ENCODE results near the gene NOL3. TPM values are rescaled to one million over a fixed set of nuclear protein-coding genes. Genes with fewer than 3 reads are reported as not detected.

Gene NOL3
- total and polyA plus RNA-seq, 2 of the 13 experiments (the other 11 are each of a cell fraction or from before 2014, with no cell fraction given), result 5.7 to 20.5 TPM

DNA sequence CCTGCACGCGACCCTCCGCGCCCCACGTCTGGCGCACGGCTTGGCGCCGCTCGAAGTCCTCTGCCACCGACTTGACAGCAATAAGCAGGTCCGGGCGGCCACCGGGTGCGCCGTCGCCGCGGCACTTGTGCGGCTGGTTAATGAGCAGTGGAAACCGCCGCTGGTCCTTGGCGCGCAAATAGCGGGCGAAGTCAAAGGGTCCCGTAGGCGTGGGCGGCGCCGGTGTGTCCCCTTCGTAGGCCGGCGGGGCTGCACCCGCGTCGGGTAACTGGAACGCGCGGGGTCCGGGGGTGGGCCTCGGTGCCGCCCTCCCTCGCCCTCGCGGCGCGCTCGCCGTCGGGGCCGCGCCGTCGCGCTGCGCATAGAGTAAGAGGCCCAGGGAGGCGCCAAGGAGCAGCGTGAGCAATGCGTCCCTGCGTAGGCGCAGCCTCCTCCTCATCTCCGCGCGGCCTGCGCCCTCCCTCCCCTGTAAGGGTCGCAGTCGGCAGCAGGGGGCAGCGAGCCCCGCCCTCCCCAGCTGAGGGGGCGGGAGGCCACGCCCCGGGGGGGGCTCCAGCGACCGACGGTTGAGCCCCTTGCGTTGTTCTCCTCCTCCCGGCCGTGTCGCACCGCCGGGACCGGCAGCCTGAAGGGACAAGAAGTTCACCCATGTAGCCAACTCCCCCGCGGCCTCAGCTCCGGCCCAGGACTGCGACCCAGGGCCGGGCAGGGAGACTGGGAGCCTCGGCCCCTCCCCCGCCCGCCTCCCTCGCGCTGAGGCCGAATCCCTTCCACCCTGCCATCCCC lies 20.1 kb upstream of the NOL3 start (continued):
- TF ChIP-seq ATF2 (CRISPR knock-in tag; IDR thresholded peaks at IDR 0.05) (no peak), ZNF7 (CRISPR knock-in tag; IDR thresholded peaks at IDR 0.05) (0 out of 2 replicates have a peak, but pooled peaks have one; percentile 2), AGO1 (IDR thresholded peaks at IDR 0.05; ENCODE audit: low read depth, low read length, poor library complexity, severe bottlenecking) (peak; percentile 98), PRDM4 (CRISPR knock-in tag; IDR thresholded peaks at IDR 0.05; ENCODE audit: borderline replicate concordance) (no peak), ZNF343 (CRISPR knock-in tag; IDR thresholded peaks at IDR 0.05) (no peak), ELF4 (CRISPR knock-in tag; IDR thresholded peaks at IDR 0.05; ENCODE audit: borderline replicate concordance) (no peak), ZBTB39 (CRISPR knock-in tag; IDR thresholded peaks at IDR 0.05) (no peak), NFYC (CRISPR knock-in tag; IDR thresholded peaks at IDR 0.05) (no peak), HNRNPL (IDR thresholded peaks at IDR 0.05; ENCODE audit: low read depth, low read length) (no peak), ZNF234 (CRISPR knock-in tag; conservative IDR thresholded peaks at IDR 0.05) (no peak), ZNF431 (CRISPR knock-in tag; IDR thresholded peaks at IDR 0.05; ENCODE audit: borderline replicate concordance, low read depth) (no peak), ZNF720 (CRISPR knock-in tag; IDR thresholded peaks at IDR 0.05) (no peak)
- TF ChIP-seq, protein P1, sequence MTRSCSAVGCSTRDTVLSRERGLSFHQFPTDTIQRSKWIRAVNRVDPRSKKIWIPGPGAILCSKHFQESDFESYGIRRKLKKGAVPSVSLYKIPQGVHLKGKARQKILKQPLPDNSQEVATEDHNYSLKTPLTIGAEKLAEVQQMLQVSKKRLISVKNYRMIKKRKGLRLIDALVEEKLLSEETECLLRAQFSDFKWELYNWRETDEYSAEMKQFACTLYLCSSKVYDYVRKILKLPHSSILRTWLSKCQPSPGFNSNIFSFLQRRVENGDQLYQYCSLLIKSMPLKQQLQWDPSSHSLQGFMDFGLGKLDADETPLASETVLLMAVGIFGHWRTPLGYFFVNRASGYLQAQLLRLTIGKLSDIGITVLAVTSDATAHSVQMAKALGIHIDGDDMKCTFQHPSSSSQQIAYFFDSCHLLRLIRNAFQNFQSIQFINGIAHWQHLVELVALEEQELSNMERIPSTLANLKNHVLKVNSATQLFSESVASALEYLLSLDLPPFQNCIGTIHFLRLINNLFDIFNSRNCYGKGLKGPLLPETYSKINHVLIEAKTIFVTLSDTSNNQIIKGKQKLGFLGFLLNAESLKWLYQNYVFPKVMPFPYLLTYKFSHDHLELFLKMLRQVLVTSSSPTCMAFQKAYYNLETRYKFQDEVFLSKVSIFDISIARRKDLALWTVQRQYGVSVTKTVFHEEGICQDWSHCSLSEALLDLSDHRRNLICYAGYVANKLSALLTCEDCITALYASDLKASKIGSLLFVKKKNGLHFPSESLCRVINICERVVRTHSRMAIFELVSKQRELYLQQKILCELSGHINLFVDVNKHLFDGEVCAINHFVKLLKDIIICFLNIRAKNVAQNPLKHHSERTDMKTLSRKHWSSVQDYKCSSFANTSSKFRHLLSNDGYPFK (CRISPR knock-in tag; IDR thresholded peaks at IDR 0.05; ENCODE audit: borderline replicate concordance), result no peak
- TF ChIP-seq, protein P2, sequence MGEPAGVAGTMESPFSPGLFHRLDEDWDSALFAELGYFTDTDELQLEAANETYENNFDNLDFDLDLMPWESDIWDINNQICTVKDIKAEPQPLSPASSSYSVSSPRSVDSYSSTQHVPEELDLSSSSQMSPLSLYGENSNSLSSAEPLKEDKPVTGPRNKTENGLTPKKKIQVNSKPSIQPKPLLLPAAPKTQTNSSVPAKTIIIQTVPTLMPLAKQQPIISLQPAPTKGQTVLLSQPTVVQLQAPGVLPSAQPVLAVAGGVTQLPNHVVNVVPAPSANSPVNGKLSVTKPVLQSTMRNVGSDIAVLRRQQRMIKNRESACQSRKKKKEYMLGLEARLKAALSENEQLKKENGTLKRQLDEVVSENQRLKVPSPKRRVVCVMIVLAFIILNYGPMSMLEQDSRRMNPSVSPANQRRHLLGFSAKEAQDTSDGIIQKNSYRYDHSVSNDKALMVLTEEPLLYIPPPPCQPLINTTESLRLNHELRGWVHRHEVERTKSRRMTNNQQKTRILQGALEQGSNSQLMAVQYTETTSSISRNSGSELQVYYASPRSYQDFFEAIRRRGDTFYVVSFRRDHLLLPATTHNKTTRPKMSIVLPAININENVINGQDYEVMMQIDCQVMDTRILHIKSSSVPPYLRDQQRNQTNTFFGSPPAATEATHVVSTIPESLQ (CRISPR knock-in tag; conservative IDR thresholded peaks at IDR 0.05), result no peak
- TF ChIP-seq, protein P3, sequence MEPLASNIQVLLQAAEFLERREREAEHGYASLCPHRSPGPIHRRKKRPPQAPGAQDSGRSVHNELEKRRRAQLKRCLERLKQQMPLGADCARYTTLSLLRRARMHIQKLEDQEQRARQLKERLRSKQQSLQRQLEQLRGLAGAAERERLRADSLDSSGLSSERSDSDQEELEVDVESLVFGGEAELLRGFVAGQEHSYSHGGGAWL (CRISPR knock-in tag; IDR thresholded peaks at IDR 0.05), result 0 out of 2 replicates have a peak, but pooled peaks have one; percentile 52
